Neutrophil (primary cell): ENCODE measurements around the gene RHEBL1.
"Not testable (repeated sequence)": the region's sequence is repeated elsewhere in the genome, so short reads cannot be mapped to it uniquely, and the experiment has no call there.

Experiments used
- H3K27ac ChIP-seq: fragments of 200-600 bp; sonication (generic); 2 replicates; pipeline ENCODE4 v1.5.1; 2016; ENCODE audit warnings: mild to moderate bottlenecking, moderate library complexity
- H3K27me3 ChIP-seq: fragments of 200-600 bp; sonication (generic); 2 replicates; pipeline ENCODE4 v1.6.0; 2016; ENCODE audit warnings: mild to moderate bottlenecking
- H3K36me3 ChIP-seq: fragments of 200-600 bp; sonication (generic); 2 replicates; pipeline ENCODE4 v1.5.1; 2017
- H3K4me1 ChIP-seq, 2 experiments: fragments of 200-600 bp in 1 of 2; sonication (generic) in 1 of 2; 1 replicate in 1 of 2; 2 replicates in 1 of 2; pipeline versions ENCODE4 v1.5.1 to v1.6.1; 2013 to 2016; ENCODE audit warnings: low read depth in 1 of 2, low read length in 1 of 2, mild to moderate bottlenecking in 1 of 2, moderate library complexity in 1 of 2; ENCODE audit not compliant: control insufficient read depth in 1 of 2, insufficient read depth in 1 of 2
- H3K4me3 ChIP-seq, 2 experiments: fragments of 200-600 bp in 1 of 2; sonication (generic) in 1 of 2; 1 replicate in 1 of 2; 2 replicates in 1 of 2; pipeline ENCODE4 v1.5.1; 2013 to 2016; ENCODE audit warnings: low read depth in 1 of 2, low read length in 1 of 2, mild to moderate bottlenecking in 1 of 2, moderate library complexity in 1 of 2
- H3K9me3 ChIP-seq: fragments of 200-600 bp; sonication (generic); 2 replicates; pipeline ENCODE4 v1.5.1; 2016
- CTCF ChIP-seq: fragments of 200-600 bp; sonication (generic); IDR thresholded peaks from 2 replicates; pipeline ENCODE4 v1.5.1; 2016; ENCODE audit warnings: antibody characterized with exemption

RHEBL1 gene

GRCh38 chr12:49068879-49069506 lies 786 bp downstream of the RHEBL1 start:
- Histone ChIP-seq H3K4me1 (peaks cover 17 to 18% of the 10 kb centered on the region in 2 experiments), H3K4me3 (peak overlapping the region; percentile 77 to 81), H3K36me3 (no peaks in the 10 kb centered on the region), H3K9me3 (no peaks in the 10 kb centered on the region), H3K27ac (peak overlapping the region; percentile 83), H3K27me3 (peaks cover 4% of the 10 kb centered on the region)
- TF ChIP-seq CTCF: no peak

GRCh38 chr12:49066120-49066519 lies 3.7 kb downstream of the RHEBL1 start:
- no peak for TF ChIP-seq CTCF

DNA sequence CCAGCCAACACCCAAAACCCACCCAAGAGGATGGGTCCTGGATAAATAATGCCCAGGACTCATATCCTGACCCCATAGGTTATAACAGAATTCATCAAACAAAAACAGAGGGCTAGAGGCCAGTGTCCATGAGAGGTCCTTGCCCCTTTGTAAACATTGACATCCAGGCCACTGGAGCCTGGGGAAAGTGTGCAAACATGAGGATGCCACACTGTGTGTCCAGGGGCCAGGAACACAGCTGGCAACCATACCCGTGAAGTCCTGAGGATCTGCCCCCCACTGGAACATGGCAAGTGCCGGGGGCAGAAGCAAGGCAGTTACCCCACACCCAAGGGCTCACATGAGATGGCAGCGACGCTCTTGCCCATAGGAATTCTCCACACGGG lies 5.0 kb downstream of the RHEBL1 start:
- Histone ChIP-seq H3K36me3 (no peaks in the 10 kb centered on the region), H3K4me3 (no peak overlapping the region), H3K9me3 (no peaks in the 10 kb centered on the region), H3K4me1 (peaks cover 25 to 26% of the 10 kb centered on the region in 2 experiments), H3K27me3 (peaks cover 4% of the 10 kb centered on the region), H3K27ac (no peak overlapping the region)
- TF ChIP-seq CTCF: no peak

More at GRCh38 chr12:49066120-49066519, 3.7 kb downstream of the RHEBL1 start:
- H3K9me3 ChIP-seq: no peaks in the 10 kb centered on the region
- H3K4me3 ChIP-seq: no peak overlapping the region
- peaks cover 4% of the 10 kb centered on the region for H3K27me3 ChIP-seq
- H3K36me3 ChIP-seq: no peaks in the 10 kb centered on the region
- H3K27ac ChIP-seq: no peak overlapping the region
- H3K4me1 ChIP-seq: peaks cover 26% of the 10 kb centered on the region in 2 experiments

DNA sequence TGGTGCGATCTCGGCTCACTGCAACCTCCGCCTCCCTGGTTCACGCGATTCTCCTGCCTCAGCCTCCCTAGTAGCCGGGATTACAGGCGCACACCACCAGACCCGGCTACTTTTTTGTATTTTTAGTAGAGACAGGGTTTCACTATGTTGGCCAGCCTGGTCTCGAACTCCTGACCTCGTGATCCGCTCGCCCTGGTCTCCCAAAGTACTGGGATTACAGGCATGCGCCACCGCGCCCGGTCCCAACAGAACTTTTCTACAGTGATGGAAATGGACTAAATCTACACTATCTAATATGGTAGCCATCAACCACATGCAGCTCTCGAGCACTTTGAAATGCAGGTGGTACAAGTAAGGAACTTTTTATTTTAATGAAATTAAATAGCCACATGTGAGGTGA lies 7.9 kb downstream of the RHEBL1 start:
- H3K4me1 ChIP-seq: peaks cover 34 to 39% of the 10 kb centered on the region in 2 experiments
- not testable (repeated sequence) for H3K9me3 ChIP-seq, H3K4me3 ChIP-seq, H3K27me3 ChIP-seq, H3K36me3 ChIP-seq, H3K27ac ChIP-seq

- Histone ChIP-seq H3K9me3 (no peaks in the 10 kb centered on the region), H3K4me1 (peaks cover 42 to 46% of the 10 kb centered on the region in 2 experiments), H3K27ac (peak overlapping the region; percentile 97), H3K36me3 (no peaks in the 10 kb centered on the region), H3K27me3 (no peaks in the 10 kb centered on the region), H3K4me3 (peak overlapping the region; percentile 90 to 96)
- TF ChIP-seq CTCF: no peak
Observed at GRCh38 chr12:49061157-49061650, 8.6 kb downstream of the RHEBL1 start.
